Adrenal gland (tissue), 5 donors: ENCODE results near the gene NR5A2.

ENCODE experiments used
- POLR2A ChIP-seq, 2 donors: fragments of 450-650 bp; IDR thresholded peaks; one replicate each; pipeline ENCODE4 v1.6.1; 2017; ENCODE audit warnings: antibody characterized with exemption in 2 of 2, mild to moderate bottlenecking in 2 of 2, moderate library complexity in 1 of 2
- TF ChIP-seq, protein P1 (sequence below), 6 experiments: fragments of 450-650 bp in 4 of 6; fragments of 200-600 bp in 2 of 6; sonication (generic) in 1 of 6; IDR thresholded peaks; 1 replicate in 5 of 6; 2 replicates in 1 of 6; pipeline versions ENCODE4 v1.5.1 to v1.8.0; 2016 to 2021; ENCODE audit warnings: antibody characterized with exemption in 6 of 6, mild to moderate bottlenecking in 2 of 6, moderate library complexity in 1 of 6
- donor health status: DM: no; HTN: no; CAD: no.

DNA sequence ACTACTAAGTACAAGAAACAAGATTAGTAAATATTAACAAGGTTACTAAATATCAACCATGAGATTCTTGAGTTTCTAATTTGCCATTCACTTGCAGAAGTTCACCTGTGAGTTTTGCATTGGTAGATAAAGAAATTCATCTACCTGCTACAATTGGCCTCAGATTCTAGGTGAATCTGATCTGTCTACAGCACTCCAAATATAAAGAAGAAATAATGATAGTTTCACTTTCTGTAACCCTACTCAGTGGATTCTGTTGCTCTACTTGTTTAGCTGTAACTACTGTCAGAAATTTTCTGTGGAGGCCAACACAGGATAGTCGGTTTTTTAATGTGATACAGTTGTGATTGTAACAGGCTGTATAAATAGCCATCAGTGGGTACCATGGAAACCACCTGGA lies 118.6 kb downstream of the NR5A2 start:
- TF ChIP-seq, protein P1, sequence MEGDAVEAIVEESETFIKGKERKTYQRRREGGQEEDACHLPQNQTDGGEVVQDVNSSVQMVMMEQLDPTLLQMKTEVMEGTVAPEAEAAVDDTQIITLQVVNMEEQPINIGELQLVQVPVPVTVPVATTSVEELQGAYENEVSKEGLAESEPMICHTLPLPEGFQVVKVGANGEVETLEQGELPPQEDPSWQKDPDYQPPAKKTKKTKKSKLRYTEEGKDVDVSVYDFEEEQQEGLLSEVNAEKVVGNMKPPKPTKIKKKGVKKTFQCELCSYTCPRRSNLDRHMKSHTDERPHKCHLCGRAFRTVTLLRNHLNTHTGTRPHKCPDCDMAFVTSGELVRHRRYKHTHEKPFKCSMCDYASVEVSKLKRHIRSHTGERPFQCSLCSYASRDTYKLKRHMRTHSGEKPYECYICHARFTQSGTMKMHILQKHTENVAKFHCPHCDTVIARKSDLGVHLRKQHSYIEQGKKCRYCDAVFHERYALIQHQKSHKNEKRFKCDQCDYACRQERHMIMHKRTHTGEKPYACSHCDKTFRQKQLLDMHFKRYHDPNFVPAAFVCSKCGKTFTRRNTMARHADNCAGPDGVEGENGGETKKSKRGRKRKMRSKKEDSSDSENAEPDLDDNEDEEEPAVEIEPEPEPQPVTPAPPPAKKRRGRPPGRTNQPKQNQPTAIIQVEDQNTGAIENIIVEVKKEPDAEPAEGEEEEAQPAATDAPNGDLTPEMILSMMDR (IDR thresholded peaks at IDR 0.05), result no peak
- TF ChIP-seq POLR2A (IDR thresholded peaks at IDR 0.05), result no peak
